Measurements from ENCODE around the gene SMYD1. TPM values are rescaled to one million over a fixed set of nuclear protein-coding genes. Genes with fewer than 3 reads are reported as not detected.
A peak's percentile ranks its signal among the peaks of the same experiment; 100 is the strongest.

Gene SMYD1
- total RNA-seq, 1 donor from 2014 or later, result not detected

GRCh38 chr2:88055371-88056128 is 12.1 kb upstream of the SMYD1 start, which contains the start of gene KRCC1:
KRCC1 (minus strand) TSS chr2:88055783; CDS start chr2:88028563, 27,220 bp downstream.
- peak; percentile 93 to 95 for DNase-seq (ENCODE audit: low read depth in 2 of 2)

DNA sequence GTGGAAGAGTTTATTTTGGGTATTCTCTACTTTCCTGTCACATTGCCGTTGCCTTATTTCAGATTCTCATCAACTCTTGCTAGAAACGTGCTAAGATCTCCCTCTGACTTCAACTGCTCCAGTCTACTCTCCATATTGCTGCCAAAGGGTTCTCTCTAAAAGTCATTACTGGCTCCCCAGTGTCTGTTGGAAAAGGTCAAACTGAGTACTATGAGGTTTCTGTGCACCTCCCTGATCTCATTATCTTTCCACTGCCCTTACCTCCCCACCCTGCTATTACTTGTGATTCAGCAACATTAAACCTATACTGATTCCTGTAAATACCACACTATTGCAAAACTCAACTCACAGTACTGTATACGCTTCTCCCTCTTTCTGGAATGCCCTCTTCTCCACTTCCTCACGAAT is 10.2 kb upstream of the SMYD1 start:
- DNase-seq (ENCODE audit: low read depth in 2 of 2), result no peak

DNA sequence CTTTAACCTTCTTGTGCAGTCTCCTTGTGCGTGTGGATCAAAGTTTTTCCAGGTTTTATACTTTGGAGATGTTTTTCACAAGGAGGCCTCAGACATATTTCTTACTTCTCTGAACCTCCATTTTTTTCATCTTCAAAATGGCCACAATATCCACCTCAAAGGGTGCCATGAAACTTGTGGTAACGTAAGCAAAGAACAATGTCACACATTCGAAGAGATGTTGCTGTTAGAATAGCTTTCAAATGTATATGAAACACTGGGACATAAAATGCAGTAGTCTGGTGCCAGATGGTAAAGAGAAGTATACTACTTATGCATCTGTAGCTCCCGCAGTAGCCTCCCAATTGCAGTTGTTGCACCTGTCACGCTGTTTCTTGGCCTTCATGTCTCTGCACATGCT is 9.4 kb upstream of the SMYD1 start:
- no peak for DNase-seq (ENCODE audit: low read depth in 2 of 2)

DNA sequence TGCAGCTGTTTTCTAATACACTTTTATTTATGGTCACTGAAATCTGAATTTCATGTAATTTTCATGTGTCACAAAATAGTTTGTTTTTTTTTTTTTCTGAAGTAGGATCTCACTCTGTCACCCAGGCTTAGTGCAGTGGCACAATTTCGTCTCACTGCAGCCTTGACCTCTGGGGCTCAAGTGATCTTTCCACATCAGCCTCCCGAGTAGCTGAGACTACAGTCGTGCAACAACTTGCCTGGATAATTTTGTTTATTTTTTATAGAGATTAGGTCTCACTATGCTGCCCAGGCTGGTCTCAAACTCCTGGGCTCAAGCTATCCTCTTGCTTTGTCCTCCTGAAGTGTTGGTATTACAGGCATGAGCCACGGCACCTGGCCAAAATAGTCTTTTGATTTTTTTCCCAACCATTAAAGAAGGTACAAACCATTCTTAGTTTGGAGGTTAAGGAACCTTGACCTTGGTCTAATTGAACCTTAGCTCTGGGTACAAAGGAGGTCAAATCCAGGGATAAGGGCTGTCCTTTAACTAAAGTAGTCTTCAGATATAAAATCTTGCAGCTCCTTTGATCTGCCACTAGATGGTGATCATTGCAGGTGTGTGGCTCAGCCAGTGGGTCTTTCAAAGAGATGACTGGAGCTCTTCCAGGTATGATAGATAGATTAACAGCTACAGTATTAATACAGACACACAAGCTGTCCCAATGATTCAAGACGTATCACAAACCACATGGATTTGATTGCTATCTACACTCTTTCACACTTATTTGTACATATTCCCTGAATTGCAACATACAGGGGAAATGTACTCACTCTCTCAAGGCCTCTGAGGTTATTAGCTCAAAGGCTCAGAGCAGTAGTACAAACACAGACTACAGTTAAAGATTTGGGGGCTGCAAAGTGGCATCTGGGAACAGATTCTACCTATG is 7.4 kb upstream of the SMYD1 start:
- DNase-seq (ENCODE audit: low read depth in 2 of 2), result peak; percentile 38 to 57

DNA sequence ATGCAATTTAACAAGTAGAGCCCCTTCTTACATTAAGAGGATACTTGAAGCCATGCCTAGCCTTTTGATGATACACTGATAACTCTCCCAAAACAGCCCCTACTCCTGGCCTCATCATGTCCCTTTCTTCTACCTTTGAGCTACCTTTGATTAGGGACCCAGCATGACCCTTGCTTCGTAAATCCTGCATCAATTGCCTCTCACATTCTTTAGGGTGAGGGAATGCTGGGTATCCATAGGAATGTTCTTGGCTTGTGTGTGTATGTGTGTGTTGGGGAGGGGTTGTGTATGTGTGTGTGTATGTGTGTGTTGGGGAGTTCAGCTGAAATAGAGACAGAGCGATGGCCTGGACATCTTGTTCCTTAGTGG is 6.7 kb upstream of the SMYD1 start:
- DNase-seq (ENCODE audit: low read depth in 2 of 2), result no peak

DNA sequence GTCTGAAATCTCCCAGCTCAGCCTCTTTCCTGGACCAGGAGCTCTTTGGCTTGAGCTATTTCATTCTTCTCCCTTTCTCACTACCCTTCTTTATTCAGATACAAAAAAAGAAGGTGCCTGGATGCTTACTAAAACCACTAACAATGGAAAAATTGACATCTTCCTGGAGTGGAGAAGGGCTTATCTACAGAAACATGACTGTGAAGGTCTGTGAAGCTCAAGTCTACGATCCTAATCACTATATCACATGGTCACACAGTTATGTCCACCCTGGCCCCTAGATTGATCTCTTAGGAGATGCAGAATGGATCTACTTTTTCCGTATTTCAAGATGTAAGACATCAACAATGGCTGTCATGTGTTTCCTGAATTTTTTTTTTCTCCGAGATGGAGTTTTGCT is 6.3 kb upstream of the SMYD1 start:
- no peak for DNase-seq (ENCODE audit: low read depth in 2 of 2)

GRCh38 chr2:88066543-88066942 is 1.1 kb upstream of the SMYD1 start:
- no peak for DNase-seq (ENCODE audit: low read depth in 2 of 2)

- DNase-seq (ENCODE audit: low read depth in 2 of 2), result no peak
Observed at GRCh38 chr2:88067189-88067588, 436 bp upstream of the SMYD1 start.

- DNase-seq (ENCODE audit: low read depth in 2 of 2), result no peak
Observed at GRCh38 chr2:88068044-88068443, 419 bp downstream of the SMYD1 start.

DNA sequence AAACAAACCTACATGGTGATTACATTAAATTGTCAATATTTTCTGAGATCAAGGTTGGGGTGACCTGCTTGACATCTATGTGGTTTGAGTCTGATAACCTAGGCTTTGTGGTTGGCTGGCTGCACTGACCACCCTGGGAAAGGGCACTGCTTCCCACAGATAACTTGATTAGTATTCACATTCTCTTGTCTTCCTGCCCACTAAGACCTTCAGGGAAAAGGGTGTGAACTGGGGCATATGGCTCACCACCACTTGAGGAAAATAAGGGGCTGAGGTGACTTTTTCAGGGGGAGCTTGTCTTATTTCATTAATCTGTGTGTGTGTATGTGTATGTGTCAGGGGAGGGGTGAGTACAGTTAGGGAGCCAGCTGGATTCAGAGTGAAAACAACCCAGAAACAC is 1.5 kb downstream of the SMYD1 start:
- no peak for DNase-seq (ENCODE audit: low read depth in 2 of 2)

DNA sequence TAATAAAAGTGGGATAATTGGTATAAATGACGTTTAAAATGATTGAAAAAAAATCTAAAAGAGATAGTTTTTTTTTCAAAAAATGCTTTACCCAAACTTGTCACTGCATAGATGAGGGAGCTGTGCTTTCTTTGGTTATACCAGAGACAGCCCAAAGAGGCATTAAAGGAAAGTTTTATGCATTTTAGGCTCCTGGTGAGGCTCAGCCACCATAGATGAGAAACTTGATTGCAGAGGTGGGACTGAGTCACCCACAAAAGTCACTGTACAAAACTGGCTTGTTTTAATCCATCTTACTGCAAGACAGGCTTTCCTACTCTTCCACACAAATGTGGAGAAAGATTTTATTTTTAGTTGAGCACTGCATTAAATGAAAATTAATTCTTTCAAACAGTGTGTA is 2.4 kb downstream of the SMYD1 start:
- DNase-seq (ENCODE audit: low read depth in 2 of 2), result no peak

- no peak for DNase-seq (ENCODE audit: low read depth in 2 of 2)
Observed at GRCh38 chr2:88071365-88071764, 3.7 kb downstream of the SMYD1 start.

- no peak for DNase-seq (ENCODE audit: low read depth in 2 of 2)
Observed at GRCh38 chr2:88074150-88074549, 6.5 kb downstream of the SMYD1 start.

GRCh38 chr2:88074854-88075292 is 7.2 kb downstream of the SMYD1 start:
- DNase-seq (ENCODE audit: low read depth in 2 of 2), result no peak

- no peak for DNase-seq (ENCODE audit: low read depth in 2 of 2)
Observed at GRCh38 chr2:88077080-88077479, 9.5 kb downstream of the SMYD1 start.

- no peak for DNase-seq (ENCODE audit: low read depth in 2 of 2)
Observed at GRCh38 chr2:88078643-88079172, 11.1 kb downstream of the SMYD1 start.

DNA sequence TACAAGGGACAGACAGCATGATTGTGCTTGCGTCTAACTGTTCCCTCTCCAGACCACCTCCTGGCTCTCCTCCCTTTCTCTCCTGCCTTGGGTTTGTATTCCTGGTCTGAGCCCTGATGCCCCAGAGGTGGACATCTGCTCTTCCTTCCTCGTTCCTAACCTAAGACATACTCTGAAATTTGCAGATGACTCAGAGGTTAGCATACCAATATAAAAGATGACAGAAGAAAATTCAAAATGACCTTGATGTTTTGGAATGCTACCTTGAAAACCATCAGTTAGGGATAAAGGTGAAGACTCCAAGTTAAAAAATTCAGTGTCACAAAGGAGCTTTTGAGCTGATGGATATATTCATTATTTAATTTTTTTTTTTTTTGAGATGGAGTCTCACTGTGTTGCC is 12.9 kb downstream of the SMYD1 start:
- no peak for DNase-seq (ENCODE audit: low read depth in 2 of 2)

DNA sequence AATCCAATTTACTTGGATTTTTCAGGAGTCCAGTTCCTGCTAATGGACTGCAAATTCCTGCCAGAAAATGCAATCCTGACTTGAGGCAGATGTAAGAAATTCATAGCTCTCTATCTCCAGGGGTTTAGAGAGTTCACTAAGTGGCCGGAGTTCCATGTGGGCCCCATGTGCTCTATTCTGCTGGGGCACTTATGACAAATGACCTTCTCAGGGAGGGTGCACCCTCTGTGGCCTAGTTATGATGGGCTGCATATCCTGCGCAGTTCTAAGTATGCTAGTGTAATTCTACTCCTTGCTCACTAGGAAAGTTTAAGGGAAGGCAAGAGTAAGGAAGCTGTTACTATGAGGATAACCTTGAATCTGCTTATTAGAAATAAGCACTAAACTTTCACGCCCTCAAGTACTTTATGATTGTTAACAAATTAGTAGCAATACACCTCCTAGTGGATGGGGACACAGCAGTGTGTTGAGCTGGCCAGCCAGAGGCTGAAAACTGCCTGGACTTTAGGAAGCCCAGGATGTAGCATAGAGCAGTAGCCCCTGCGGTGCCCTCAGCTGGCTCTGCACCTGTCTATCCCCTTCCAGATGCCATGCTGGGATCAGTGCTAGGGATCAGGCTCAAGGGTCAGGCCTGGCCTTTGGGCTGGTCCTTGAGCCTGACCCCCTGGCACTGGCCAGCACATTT is 14.4 kb downstream of the SMYD1 start:
- DNase-seq (ENCODE audit: low read depth in 2 of 2), result no peak

- no peak for DNase-seq (ENCODE audit: low read depth in 2 of 2)
Observed at GRCh38 chr2:88082781-88083180, 15.2 kb downstream of the SMYD1 start.

DNA sequence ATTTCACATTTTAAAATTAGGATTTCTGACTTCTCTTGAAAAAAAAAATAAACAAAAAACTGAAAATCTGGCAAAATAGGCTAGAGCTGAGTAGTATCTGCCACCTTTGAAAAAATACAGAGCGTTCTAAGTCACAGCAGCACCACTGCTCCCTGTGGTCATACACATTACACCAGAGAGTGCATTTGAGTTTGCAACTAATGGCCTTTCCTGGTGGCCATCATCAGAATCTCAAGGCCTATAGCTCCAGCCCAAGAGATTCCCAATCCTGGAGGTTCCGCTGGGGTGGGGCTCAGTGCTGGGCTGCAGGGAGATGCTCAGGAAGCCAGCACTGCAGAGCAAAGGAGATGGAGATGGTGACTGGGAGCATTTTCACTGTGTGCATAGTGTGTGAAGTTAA is 17.5 kb downstream of the SMYD1 start:
- DNase-seq (ENCODE audit: low read depth in 2 of 2), result no peak

GRCh38 chr2:88085602-88086001 is 18.0 kb downstream of the SMYD1 start:
- no peak for DNase-seq (ENCODE audit: low read depth in 2 of 2)

DNA sequence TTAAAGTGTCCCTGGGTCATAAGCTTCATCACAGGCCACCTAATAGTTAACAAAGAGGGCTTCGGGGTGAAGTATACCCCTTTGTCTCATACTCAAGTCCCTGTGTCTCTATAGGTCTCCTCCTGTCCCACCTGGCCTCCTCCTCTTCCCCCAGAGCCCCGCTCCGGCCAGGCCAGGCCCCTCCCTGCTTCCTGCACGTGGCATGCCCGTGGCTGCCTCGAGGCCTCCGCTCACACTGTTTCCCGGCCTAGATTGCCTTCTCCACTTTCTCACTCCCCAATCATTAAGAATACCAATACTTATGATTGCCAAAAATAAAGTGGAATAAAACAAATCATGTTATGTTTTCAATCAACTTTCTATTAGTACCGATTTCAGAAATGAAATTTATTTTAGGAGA is 18.8 kb downstream of the SMYD1 start:
- no peak for DNase-seq (ENCODE audit: low read depth in 2 of 2)
